NCI-H774 (cell line): Measurements from ENCODE around the gene SCARB2.

ENCODE experiments used
- DNase-seq: peaks from one replicate; lab custom pipeline; 2025; lab: John Stamatoyannopoulos, UW

SCARB2 gene

DNA sequence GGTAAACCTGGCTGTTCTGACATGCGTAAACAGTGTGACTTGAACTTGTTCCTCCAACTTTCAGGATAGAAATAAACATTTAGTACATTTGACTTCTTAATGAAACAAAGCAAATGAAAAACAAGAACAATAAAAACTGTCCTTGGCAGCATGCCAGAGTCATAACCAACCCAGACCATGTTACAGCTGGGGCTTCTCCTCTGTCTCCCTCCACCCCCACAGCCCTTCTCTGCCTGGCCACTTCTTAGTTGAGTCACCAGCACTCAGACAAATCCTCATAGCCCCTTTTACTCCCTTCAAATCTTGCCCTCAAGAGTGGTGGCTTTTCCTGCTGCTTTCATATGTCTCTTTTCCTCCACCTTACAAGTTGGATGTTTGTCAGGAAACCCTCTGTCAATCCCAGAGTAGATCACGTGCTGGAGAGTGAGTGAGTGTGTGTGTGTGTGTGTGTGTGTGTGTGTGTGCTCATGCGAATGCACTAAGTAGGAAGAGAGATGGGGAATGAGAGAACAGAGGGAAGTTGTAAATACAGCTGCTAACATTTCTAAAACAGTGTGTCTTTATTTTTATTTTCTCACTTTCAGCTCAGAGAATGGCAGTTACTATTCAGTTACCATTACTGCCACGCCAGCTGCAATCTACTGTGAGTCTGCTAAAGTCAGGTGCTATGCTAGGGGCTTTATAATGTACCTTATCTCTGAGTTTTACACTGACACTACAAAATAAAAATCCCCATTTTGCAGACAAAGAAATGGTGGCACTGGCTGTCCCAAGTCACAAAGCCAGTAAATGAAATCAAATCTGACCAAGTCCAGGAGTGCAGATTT lies 15.0 kb downstream of the SCARB2 start:
- peak; percentile 74 for DNase-seq

DNA sequence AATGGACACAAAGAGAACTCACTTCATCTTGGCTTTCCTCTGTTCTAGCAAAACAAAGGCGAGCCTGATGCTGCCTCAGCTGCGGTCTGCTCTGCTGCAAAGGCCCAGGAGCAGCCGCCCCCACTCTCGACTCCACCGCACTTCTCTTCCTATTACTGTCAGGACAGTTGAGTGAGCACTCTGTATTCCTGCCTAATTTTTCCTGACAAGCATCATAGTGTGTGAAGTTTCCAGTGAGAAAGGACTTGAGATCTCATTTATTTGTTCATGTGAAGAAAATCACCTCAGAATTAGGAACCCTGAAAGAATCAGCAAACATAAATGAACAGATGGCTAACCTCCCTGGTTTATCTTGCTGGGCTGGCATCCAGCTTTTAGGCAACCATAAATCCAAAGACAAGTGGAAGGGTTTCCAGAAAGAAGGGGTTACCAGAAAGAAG lies 15.6 kb downstream of the SCARB2 start:
- DNase-seq = peak; percentile 69

DNA sequence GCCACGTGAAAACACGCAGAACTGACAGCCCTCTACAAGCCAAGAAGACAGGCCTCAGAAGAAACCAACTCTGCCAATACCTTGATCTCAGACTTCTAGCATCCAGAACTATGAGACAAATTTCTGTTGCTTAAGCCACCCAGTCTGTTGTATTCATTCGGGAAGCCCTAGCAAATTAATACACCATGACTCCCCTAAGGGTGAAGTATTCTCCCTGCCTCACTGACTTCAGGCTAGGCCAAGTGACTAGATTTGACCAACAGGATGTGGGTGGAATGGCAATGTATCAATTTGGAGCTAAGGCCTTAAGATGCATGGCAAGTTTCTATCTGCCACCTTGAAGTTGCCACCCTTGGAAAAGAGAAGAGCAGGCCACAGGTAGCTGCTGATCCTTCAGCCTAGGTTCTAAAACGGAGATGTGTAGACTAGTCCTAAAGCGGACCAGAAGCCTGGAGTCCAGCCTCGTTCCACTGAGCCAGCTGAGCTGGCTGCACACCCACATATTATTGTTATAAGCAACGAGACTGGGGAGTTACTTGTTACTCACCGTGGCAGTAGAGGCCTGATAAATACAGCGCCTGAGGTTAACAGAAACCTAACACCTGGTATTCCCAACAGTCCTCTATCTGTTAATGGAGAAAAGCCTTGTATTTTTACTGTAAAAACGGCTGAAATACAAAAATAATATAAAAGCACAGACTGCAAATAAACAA lies 16.4 kb downstream of the SCARB2 start:
- no peak for DNase-seq

DNA sequence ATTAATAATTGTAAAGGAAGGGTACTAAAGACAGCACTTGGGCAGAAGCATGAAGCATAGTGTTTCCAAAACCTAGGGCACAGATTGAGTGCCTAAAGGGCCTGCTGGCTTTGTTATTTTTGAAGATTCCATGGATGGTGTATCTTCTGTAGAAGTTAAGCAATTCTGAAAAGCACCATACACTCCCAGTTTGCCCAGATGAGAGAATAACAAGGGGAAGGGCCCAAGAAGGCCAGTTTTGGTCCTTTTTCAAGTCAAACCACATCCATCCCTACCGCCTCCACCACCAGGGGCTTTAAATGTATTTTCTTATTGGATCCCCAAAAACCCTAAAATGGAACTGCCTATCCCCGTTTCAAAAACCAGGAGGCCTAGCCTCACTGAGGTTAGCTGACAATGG lies 17.2 kb downstream of the SCARB2 start:
- DNase-seq = no peak

DNA sequence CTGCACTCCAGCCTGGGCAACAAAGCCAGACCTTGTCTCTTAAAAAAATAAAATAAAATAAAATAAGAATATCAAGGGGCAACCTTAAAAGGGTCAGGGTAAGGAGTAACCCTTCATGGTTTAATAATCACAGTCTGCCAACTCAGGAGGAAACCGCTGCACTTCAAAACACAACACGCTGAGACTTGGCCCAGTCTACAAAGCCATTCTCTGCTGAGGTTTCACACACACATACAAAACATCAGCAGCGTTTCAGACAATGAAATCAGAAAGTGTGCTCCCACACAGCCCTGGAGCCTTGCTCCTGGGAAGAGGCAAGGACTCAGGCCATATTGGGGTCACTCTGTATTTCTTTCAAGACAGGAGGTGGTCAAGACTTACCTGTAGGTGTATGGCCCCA lies 18.3 kb downstream of the SCARB2 start:
- no peak for DNase-seq

DNA sequence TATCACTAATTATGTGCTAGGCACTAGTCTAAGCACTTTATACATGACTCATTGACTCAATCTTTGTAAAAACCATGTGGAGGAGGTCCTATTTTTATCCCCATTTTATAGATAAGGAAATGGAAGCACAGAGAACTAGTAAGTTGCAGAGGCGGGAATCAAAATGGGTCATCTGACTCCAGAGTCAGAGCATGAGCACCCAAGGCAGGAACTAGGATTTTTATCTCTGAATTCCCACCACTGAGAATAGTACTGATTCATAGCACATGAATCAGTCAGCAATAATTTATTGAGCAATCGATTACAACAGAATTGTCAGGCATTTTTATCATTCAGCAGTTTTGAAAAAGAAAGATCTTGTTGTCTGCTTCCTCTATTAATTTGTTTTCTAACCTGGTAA lies 19.3 kb downstream of the SCARB2 start:
- no peak for DNase-seq

DNA sequence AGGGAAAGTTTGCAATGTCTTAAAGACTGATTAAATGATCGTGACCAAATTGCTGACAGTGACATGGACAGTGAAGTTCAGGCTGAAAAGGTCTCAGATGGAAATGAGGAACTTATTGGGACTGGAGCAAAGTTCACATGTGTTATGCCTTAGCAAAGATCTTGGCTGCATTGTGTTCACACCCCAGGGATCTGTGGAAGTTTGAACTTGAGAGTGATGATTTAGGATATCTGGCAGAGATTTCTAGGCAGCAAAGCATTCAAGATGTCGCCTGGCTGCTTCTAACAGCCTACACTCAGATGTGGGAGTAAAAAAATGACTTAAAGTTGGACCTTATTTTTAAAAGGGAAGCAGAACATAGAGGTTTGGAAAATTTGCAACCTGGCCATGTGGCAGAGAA lies 21.4 kb downstream of the SCARB2 start:
- DNase-seq = no peak

DNA sequence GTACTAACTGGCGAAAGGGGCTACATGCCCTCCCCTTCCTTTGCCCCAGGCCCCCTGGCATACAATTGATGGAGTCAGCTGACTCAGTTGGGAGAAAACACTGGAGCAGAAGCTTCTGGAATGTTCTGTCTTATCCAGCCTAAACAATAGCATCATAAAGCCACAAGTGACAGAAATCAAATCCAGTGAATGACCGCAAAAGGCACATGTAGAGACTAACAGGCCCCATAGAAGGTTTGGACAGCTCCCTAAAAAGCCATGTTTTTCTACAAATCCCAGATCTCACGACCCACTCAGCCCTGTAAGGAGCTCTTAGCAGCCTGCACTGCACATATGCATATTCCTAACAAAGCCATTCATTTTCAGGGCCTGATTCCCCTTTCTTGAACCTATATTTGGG lies 25.1 kb downstream of the SCARB2 start:
- DNase-seq = no peak

DNA sequence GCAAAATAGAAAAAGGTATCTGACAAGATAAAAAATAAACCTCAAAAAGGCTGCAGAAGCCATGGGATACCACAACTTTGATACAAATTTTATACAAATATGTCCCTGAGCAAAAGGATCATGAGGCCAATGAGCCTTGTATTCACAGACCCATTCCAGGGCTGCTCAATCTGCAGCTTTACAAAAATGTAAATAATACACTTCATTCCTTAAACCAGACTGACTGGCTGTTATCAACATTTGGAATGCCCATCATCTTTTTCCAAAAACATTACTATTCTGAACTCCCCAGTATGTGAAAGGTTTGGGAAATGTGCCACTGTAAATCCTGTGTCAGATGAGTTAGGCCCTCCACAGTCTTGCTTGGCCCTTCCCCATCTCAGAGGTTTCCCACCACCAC lies 25.5 kb downstream of the SCARB2 start:
- no peak for DNase-seq

DNA sequence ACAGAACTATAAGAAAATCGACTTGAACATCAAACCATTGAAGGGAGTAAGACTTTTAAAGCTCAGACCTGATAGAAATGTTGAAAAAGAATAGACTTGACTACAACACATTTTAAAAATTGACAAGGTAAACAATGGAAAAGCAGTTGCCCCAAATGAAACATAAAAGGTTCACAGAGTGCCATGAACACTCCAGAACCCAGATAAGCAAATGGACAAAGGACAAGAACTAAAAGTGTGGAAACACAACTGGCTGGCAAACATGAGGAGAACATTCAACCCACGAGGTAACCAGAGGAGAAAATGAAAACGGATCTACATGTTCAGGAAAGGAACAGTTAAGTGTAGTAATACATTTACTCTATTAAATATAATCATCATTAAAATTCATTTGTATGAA lies 26.5 kb downstream of the SCARB2 start:
- no peak for DNase-seq

DNA sequence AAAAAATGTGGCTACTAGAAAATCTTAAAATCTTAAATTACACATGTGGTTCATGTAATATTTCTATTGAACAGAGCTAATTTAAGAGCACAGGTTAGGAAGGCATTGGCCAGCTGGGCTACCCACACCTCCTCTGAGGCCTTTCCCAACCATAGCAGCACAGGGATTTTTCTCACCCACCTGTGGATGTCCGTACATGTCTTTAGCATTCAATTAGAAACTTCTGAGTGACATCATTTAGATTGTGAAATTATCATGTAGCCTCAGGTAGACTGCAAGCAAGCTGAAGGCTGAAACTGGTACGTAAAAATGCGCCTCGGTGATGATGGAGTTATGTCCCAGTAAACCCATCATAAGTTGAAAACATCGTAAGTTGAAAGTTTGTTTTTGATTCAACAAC lies 31.2 kb downstream of the SCARB2 start:
- DNase-seq = no peak

DNA sequence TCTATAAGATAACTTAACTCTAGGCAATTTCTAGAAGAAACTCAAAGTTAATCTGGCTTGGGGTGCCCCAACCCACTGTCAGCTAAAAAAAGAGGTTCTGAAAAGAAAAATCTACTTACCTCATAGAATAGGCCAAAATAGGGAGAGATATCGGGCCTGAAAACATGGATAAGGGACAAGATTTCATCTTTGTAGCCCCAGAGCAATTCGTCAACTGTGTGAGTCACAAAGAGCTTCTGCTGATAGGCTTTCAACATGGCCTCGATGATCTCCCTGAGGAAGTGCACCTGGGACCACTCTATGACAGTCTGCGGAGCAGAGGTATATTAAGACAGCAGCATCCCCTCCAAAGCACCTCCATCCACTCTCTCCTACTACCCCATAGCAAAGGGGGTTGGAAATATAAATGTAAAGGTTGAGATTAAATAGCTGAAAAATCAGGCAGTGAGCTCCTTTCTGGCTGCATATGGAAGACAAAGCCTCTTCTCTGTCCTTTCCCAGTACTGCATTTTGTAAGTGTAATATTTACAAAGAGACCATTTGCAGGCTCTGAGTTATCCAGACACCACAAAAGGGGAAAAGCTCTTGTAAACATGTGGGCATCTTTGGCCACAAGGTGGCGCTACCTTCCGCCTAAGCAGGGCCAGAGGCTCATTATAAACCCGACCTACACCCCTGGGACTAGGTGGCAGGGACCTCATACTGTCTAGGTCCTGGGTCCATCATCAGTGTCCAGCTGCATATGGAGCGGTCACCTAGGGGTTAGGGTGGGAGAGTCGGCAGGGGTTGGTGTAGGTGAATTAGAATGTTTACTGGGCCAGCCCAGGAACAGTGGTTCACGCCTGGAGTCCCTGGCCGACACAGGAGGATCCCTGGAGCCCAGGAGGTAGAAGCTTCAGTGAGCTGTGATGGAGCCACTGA lies 34.0 kb downstream of the SCARB2 start:
- peak; percentile 73 for DNase-seq

DNA sequence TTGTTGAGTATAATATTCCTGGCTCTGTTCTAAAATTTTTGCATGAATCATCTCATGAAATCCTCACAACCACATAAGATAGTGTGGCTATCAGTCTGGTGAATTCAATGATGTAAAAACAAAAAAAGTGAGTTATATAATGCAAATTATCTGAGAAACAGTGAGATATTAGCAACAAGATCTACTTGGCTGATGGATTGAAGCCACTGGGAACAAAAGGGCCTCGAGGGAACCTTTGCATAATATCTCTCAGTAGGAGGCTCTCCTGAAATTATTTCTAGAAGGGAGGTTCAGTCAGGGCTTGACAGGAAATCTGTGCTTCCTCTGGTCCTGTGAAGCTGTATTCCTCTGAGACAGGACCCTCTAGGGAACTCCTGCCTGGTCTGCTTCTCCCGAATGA lies 35.3 kb downstream of the SCARB2 start:
- DNase-seq = no peak

DNA sequence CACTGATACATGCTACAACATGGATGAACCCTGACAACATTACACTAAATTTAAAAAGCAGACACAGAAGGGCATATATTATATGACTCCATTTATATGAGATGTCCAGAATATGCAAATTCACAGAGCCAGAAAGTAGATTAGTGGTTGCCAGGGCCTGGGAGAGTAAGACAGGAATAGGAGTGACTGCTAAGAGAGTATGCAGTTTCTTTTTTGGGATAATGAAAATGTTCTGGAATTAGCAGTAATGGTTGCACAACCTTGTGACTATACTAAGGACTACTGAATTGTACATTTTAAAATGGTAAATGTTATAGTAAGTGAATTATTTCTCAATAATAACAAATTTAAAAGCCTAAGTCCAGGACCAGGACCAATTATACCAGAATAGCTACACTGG lies 35.9 kb downstream of the SCARB2 start:
- no peak for DNase-seq

DNA sequence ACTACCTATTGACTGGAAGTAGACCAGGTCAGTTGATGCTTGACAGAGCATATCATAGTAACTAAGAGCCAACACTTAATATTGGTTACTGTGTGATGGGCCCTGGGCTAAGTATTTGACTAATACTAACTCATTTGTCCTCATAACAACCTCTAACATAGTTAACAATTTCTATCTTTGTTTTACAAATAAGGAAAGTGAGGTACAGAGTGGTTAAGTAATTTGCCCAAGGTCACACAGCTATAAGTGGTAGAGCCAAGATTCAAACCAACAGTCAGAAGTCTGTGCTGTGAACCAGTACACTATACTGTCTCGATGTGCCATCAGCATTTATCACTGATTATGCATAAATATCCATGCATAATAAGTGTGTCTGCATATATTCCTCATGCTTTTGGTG lies 38.3 kb downstream of the SCARB2 start:
- no peak for DNase-seq

DNA sequence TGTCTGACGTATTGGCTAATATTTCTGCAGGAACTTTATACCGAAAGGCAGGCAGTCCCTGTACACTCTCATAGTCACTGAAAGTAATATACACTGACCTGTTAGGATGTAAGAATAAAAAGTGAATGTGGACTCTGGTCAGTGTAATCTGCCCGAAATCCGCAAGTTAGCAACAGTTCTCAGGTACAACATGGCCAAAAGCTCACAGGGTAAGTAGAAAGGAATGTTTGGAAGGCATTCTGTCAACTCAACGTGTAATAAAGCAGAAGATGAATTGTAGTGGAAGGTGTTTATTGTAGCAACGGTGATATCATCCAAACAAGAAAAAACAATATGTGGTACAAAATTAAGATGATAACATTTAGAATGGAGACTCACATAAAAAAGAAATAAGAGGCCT lies 39.4 kb downstream of the SCARB2 start:
- DNase-seq = no peak

DNA sequence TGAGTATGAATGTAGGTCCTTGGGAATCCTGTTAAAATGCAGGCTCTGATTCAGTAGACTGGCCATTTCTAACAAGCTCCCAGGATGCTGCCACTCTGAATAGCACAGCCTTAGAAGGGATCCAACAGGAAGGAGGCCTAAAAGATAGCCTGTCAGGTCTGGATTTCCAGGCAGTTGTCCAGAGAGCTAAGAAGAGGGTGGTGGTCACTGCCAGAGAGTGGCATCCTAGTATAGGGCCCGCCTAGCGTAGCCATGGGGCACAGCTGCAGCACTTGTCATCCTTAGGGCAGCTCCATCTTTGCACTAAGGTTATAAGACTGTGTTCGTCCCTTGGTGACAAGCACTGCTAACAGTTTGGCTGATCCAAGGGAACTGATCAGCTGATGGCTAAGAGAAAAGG lies 44.9 kb downstream of the SCARB2 start:
- no peak for DNase-seq

DNA sequence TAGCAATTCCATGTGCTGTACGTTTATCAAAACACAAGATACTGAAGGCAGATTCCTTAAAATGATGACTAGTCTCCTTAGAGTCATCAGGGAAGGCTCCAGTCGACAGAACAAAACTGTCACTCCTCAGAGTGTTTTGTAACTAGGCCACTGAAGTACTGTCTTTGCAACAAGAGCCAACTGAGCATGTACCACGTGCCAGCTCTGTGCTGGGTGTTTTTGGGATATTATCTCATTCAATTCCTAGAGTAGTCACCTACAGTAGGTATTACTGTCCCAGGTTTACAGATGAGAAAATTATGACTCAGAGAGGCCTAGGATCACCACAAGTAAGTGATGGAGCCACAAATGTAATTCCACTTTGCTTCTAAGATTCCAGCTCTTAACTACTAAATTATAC lies 47.1 kb downstream of the SCARB2 start:
- no peak for DNase-seq

DNA sequence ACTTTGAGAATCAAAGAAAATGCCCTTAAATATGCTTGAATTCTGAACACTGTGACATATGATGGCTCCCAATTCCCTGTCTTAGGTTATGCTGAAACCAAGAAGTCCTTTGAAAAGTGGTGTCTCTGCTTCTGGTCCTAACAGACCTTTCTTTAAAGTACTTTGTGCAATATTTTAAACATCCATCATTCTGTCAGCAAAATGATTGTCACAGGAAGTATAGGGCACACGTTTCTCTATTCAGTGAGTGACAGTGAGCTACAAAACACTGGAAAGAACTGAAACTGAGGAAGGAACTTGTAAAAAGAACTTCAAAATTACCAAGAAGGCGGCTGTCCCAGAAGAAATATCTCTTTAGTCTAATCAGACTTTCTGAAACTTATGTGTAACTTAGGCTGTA lies 53.3 kb downstream of the SCARB2 start:
- DNase-seq = no peak

DNA sequence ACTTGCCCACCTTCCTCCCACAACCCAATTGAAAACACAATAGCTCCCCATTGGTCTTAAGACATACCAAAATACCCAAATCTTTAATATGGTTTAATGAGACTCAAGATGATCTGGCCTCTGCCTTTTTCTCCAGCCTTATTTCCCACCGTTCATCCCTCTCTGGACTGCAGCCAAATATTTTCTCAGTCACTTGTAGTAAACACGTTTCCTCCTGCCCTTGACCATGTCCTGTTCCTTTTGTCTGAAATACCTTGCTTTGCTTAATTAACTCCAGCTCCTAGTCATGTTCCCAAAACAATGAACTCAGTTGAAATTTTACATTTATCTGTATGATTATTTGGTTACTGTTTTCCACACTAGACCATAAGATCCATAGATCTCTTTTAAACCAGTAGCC lies 57.0 kb downstream of the SCARB2 start:
- DNase-seq = no peak

DNA sequence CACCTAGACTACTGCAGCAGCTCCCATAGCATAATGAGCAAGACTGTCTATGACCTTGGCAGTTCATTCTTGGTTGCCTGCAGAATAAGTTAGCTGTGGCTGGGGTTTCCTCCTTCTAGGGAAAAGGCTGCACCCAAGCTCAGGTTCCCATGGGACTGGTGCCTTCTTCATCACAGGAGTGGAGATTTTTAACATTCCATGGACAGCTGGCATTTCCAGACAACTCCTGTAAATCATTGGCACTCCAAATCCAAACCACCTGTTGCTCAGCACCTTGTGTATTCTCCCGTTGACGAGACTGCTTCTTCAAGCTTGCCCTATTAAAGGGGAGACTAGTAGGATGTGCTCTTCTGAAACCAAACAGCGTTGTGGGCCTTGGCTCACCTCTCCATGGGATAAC lies 57.6 kb downstream of the SCARB2 start:
- DNase-seq = no peak

DNA sequence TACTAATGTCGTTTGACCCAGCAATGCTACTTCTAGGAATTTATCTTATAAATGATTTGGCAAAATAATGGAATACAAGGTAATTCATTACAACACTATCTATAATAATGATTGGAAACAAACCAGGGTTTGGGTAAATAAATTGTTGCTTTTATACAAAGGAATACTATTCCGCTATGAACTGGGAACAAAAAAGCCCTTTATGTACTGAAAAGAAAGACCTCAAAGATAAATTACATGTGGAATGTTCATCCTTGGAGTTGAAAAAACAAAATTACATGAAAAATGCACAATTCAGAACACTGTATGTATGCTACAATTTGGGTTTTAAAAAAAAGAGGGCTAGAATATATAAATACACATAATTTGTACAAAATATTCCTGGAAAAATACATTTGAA lies 60.3 kb downstream of the SCARB2 start:
- DNase-seq = no peak
